SK-N-SH treated with all-trans-retinoic acid at 6 μM for 48 hours (cell line): ENCODE data around the gene RCHY1.

Experiments
- ATAC-seq: fragments of 200-7000 bp; cut with Tn5 transposase; 3 replicates; pipeline ENCODE4 v1.9.1; 2020; ENCODE audit warnings: mild to moderate bottlenecking, moderate library complexity
- ARNTL ChIP-seq: fragments of 450-650 bp; formaldehyde crosslinking; IDR thresholded peaks from 2 replicates; pipeline ENCODE4 v1.5.0; 2020; ENCODE audit warnings: low read depth, mild to moderate bottlenecking, moderate library complexity, borderline replicate concordance
- BACH2 ChIP-seq: fragments of 250-450 bp; sonication (Bioruptor Pico); IDR thresholded peaks from 2 replicates; pipeline ENCODE4 v1.9.0; 2021; ENCODE audit warnings: mild to moderate bottlenecking, borderline replicate concordance
- CSDC2 ChIP-seq: fragments of 250-450 bp; sonication (Bioruptor Pico); IDR thresholded peaks from 2 replicates; pipeline ENCODE4 v1.5.0; 2020; ENCODE audit warnings: mild to moderate bottlenecking, moderate library complexity
- ESRRG ChIP-seq: fragments of 250-450 bp; sonication (Bioruptor Pico); IDR thresholded peaks from 2 replicates; pipeline ENCODE4 v1.6.1; 2021; ENCODE audit warnings: mild to moderate bottlenecking
- GLIS3 ChIP-seq: fragments of 250-450 bp; sonication (Bioruptor Pico); IDR thresholded peaks from 2 replicates; pipeline ENCODE4 v1.5.0; 2020; ENCODE audit warnings: mild to moderate bottlenecking, moderate library complexity
- ISL1 ChIP-seq: fragments of 250-450 bp; sonication (Bioruptor Pico); IDR thresholded peaks from 2 replicates; pipeline ENCODE4 v2.1.2; 2022; ENCODE audit warnings: mild to moderate bottlenecking, moderate library complexity
- OSR1 ChIP-seq: fragments of 250-450 bp; sonication (Bioruptor Pico); IDR thresholded peaks from 2 replicates; pipeline ENCODE4 v1.8.0; 2022; ENCODE audit warnings: moderate library complexity, mild to moderate bottlenecking, inconsistent platforms
- PPARA ChIP-seq: fragments of 250-450 bp; sonication (Bioruptor Pico); IDR thresholded peaks from 2 replicates; pipeline ENCODE4 v1.5.0; 2020; ENCODE audit warnings: mild to moderate bottlenecking, borderline replicate concordance
- RARB ChIP-seq: fragments of 250-450 bp; sonication (Bioruptor Pico); IDR thresholded peaks from 2 replicates; pipeline ENCODE4 v1.8.0; 2021; ENCODE audit warnings: mild to moderate bottlenecking, moderate library complexity
- SNAI2 ChIP-seq: fragments of 250-450 bp; sonication (Bioruptor Pico); IDR thresholded peaks from 2 replicates; pipeline ENCODE4 v1.5.0; 2020; ENCODE audit warnings: mild to moderate bottlenecking, moderate library complexity
- TOX ChIP-seq: fragments of 250-450 bp; sonication (Bioruptor Pico); IDR thresholded peaks from 2 replicates; pipeline ENCODE4 v1.8.0; 2021; ENCODE audit warnings: mild to moderate bottlenecking, moderate library complexity, borderline replicate concordance
- ZC3H10 ChIP-seq: fragments of 250-450 bp; sonication (Bioruptor Pico); IDR thresholded peaks from 2 replicates; pipeline ENCODE4 v1.5.1; 2021; ENCODE audit warnings: mild to moderate bottlenecking, moderate library complexity
- ZFP30 ChIP-seq: fragments of 450-650 bp; formaldehyde crosslinking; IDR thresholded peaks from 2 replicates; pipeline ENCODE4 v1.5.0; 2022; ENCODE audit warnings: mild to moderate bottlenecking, moderate library complexity
- ZNF565 ChIP-seq: fragments of 450-650 bp; formaldehyde crosslinking; conservative IDR thresholded peaks from 2 replicates; pipeline ENCODE4 v1.5.0; 2020; ENCODE audit warnings: low read depth, mild to moderate bottlenecking, moderate library complexity
- ZNF70 ChIP-seq: fragments of 450-650 bp; formaldehyde crosslinking; IDR thresholded peaks from 2 replicates; pipeline ENCODE4 v1.5.0; 2020; ENCODE audit warnings: mild to moderate bottlenecking, moderate library complexity
- ZNF8 ChIP-seq: fragments of 450-650 bp; formaldehyde crosslinking; IDR thresholded peaks from 2 replicates; pipeline ENCODE4 v1.5.0; 2020; ENCODE audit warnings: mild to moderate bottlenecking, moderate library complexity
- TF ChIP-seq, protein P1 (sequence below): fragments of 250-450 bp; sonication (Bioruptor Pico); IDR thresholded peaks from 2 replicates; pipeline ENCODE4 v1.8.0; 2021; ENCODE audit warnings: low read depth, mild to moderate bottlenecking, moderate library complexity, borderline replicate concordance
- TF ChIP-seq, protein P2 (sequence below): fragments of 250-450 bp; sonication (Bioruptor Pico); IDR thresholded peaks from 2 replicates; pipeline ENCODE4 v1.8.0; 2020; ENCODE audit warnings: mild to moderate bottlenecking, moderate library complexity, borderline replicate concordance
- TF ChIP-seq, protein P3 (sequence below): fragments of 250-450 bp; sonication (Bioruptor Pico); IDR thresholded peaks from 2 replicates; pipeline ENCODE4 v1.5.1; 2020; ENCODE audit warnings: low read depth, mild to moderate bottlenecking, moderate library complexity
- TF ChIP-seq, protein P4 (sequence below): fragments of 250-450 bp; sonication (Bioruptor Pico); IDR thresholded peaks from 2 replicates; pipeline ENCODE4 v1.5.0; 2020; ENCODE audit warnings: mild to moderate bottlenecking, moderate library complexity

The RCHY1 gene

DNA sequence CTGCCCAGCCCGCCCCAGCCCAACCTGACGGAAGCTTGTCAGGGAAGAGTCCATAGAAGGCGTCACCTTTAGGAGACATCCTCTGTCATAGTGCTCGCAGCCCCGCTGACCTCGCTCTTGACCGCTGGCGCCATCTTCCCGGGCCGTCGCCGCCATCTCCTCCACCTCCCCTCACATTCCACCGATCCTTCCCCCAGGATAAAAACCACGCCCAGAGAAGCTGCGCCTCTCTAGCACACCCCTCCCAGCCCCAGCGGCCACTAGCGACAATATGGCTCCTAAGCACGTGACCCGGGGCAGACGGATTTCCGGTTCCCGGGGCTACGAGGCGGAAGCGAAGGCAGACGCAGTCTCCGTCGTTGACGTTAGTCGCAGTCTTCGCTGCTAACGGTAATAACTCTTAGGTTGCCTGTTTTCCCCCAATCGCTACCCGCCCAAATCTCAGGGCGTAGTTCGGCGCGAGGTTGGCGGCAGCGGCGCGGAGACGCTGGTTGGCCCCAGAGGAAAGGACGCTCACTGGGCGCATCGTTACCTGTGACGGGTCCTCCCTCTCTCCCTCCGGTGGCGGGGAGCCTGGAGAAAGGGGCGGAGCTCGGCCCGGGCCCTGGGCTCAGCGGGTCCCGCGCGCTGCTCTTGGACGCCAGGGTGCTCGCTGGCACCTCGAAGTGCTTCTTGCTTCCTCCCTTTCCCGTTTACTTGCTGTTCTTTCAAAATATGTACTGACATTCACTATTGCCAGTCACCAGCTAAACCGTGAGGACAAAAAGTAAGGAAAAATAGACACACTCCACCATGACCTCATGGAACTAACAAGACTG lies at the start of gene RCHY1, which contains the start of gene THAP6:
RCHY1 (minus strand) TSS at position 273 of the 818 bp plus-strand sequence; CDS start at position 156, 117 bp downstream.
THAP6 (plus strand) TSS at position 343 of the 818 bp plus-strand sequence. CDS start 980 bp downstream, outside the sequence.
- TF ChIP-seq, protein P1, sequence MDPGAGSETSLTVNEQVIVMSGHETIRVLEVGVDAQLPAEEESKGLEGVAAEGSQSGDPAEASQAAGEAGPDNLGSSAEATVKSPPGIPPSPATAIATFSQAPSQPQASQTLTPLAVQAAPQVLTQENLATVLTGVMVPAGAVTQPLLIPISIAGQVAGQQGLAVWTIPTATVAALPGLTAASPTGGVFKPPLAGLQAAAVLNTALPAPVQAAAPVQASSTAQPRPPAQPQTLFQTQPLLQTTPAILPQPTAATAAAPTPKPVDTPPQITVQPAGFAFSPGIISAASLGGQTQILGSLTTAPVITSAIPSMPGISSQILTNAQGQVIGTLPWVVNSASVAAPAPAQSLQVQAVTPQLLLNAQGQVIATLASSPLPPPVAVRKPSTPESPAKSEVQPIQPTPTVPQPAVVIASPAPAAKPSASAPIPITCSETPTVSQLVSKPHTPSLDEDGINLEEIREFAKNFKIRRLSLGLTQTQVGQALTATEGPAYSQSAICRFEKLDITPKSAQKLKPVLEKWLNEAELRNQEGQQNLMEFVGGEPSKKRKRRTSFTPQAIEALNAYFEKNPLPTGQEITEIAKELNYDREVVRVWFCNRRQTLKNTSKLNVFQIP (CRISPR knock-in tag), result no peak
- no peak for TF ChIP-seq ISL1 (CRISPR knock-in tag)
- TF ChIP-seq, protein P2, sequence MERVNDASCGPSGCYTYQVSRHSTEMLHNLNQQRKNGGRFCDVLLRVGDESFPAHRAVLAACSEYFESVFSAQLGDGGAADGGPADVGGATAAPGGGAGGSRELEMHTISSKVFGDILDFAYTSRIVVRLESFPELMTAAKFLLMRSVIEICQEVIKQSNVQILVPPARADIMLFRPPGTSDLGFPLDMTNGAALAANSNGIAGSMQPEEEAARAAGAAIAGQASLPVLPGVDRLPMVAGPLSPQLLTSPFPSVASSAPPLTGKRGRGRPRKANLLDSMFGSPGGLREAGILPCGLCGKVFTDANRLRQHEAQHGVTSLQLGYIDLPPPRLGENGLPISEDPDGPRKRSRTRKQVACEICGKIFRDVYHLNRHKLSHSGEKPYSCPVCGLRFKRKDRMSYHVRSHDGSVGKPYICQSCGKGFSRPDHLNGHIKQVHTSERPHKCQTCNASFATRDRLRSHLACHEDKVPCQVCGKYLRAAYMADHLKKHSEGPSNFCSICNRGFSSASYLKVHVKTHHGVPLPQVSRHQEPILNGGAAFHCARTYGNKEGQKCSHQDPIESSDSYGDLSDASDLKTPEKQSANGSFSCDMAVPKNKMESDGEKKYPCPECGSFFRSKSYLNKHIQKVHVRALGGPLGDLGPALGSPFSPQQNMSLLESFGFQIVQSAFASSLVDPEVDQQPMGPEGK, result peak; percentile 54; the same call in 1 of the 2 replicates
- peak; percentile 97 for ATAC-seq

DNA sequence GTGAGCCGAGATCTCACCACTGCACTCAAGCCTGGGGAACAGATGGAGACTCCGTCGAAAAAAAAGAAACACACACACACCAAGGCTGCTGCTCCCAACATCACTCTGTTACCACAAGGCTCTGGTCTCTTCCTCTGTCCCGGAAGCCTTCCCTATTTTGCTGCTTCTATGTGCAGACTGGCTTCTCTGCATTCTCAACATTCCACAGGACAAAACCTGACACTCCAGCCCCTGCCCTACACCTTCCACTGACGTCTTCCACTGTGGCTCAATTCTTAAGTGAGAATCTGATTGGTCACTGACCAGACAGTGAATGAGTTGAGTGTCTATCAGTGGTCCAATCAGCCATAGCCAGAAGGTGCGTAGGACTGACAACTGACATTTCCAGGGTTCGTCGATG lies 47.6 kb upstream of the RCHY1 start:
- ATAC-seq, result peak; percentile 47; the same call in 1 of the 3 replicates
- TF ChIP-seq ZC3H10 (CRISPR knock-in tag) (no peak), ZFP30 (no peak), ZNF70 (CRISPR knock-in tag) (no peak), BACH2 (no peak), ZNF565 (CRISPR knock-in tag) (no peak), OSR1 (CRISPR knock-in tag) (no peak), ISL1 (CRISPR knock-in tag) (no peak), ZNF8 (no peak), RARB (no peak), GLIS3 (no peak), TOX (CRISPR knock-in tag) (no peak), ESRRG (CRISPR knock-in tag) (no peak), CSDC2 (no peak), SNAI2 (CRISPR knock-in tag) (no peak), ARNTL (CRISPR knock-in tag) (no peak), PPARA (no peak)
- TF ChIP-seq, protein P3, sequence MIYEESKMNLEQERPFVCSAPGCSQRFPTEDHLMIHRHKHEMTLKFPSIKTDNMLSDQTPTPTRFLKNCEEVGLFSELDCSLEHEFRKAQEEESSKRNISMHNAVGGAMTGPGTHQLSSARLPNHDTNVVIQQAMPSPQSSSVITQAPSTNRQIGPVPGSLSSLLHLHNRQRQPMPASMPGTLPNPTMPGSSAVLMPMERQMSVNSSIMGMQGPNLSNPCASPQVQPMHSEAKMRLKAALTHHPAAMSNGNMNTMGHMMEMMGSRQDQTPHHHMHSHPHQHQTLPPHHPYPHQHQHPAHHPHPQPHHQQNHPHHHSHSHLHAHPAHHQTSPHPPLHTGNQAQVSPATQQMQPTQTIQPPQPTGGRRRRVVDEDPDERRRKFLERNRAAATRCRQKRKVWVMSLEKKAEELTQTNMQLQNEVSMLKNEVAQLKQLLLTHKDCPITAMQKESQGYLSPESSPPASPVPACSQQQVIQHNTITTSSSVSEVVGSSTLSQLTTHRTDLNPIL, result no peak
- TF ChIP-seq, protein P4, sequence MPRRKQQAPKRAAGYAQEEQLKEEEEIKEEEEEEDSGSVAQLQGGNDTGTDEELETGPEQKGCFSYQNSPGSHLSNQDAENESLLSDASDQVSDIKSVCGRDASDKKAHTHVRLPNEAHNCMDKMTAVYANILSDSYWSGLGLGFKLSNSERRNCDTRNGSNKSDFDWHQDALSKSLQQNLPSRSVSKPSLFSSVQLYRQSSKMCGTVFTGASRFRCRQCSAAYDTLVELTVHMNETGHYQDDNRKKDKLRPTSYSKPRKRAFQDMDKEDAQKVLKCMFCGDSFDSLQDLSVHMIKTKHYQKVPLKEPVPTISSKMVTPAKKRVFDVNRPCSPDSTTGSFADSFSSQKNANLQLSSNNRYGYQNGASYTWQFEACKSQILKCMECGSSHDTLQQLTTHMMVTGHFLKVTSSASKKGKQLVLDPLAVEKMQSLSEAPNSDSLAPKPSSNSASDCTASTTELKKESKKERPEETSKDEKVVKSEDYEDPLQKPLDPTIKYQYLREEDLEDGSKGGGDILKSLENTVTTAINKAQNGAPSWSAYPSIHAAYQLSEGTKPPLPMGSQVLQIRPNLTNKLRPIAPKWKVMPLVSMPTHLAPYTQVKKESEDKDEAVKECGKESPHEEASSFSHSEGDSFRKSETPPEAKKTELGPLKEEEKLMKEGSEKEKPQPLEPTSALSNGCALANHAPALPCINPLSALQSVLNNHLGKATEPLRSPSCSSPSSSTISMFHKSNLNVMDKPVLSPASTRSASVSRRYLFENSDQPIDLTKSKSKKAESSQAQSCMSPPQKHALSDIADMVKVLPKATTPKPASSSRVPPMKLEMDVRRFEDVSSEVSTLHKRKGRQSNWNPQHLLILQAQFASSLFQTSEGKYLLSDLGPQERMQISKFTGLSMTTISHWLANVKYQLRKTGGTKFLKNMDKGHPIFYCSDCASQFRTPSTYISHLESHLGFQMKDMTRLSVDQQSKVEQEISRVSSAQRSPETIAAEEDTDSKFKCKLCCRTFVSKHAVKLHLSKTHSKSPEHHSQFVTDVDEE (CRISPR knock-in tag), result no peak
- TF ChIP-seq, protein P1 (CRISPR knock-in tag), result no peak
- TF ChIP-seq, protein P2, result no peak
